ENCODE measurements around the gene HSD17B11. TPM values are rescaled to one million over a fixed set of nuclear protein-coding genes. Genes with fewer than 3 reads are reported as not detected.
"Not testable (repeated sequence)": the region's sequence is repeated elsewhere in the genome, so short reads cannot be mapped to it uniquely, and the experiment has no call there.

The HSD17B11 gene
- total RNA-seq, 1 donor from 2014 or later, result 12.9 TPM

DNA sequence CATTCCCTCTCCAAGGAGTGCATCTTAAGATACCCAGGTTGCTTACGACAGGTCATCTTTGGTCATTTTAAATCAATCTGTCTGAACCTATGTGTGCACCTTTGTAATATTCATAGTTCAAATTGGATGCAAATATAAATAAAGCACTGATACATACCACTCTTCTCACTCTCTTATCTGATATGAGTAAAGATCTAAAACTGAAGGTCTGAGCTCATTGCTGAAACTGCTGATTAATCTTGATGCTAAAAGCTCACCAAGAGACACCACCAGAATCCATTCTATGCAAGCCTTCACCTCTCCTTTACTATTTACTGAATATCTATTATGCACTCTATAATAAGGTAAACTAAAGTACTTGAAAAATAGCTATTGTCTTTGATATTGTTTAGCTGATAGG is 84.9 kb downstream of the HSD17B11 start:
- DNase-seq (ENCODE audit: low read depth), result no peak
- TF ChIP-seq, protein P1, sequence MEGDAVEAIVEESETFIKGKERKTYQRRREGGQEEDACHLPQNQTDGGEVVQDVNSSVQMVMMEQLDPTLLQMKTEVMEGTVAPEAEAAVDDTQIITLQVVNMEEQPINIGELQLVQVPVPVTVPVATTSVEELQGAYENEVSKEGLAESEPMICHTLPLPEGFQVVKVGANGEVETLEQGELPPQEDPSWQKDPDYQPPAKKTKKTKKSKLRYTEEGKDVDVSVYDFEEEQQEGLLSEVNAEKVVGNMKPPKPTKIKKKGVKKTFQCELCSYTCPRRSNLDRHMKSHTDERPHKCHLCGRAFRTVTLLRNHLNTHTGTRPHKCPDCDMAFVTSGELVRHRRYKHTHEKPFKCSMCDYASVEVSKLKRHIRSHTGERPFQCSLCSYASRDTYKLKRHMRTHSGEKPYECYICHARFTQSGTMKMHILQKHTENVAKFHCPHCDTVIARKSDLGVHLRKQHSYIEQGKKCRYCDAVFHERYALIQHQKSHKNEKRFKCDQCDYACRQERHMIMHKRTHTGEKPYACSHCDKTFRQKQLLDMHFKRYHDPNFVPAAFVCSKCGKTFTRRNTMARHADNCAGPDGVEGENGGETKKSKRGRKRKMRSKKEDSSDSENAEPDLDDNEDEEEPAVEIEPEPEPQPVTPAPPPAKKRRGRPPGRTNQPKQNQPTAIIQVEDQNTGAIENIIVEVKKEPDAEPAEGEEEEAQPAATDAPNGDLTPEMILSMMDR (IDR thresholded peaks at IDR 0.05; ENCODE audit: insufficient read depth, low read length, poor library complexity, severe bottlenecking), result no peak
- Histone ChIP-seq H3K4me3 (ENCODE audit: low read depth, low read length) (no peak overlapping the region), H3K27me3 (ENCODE audit: control insufficient read depth, insufficient read depth, low read length) (no peaks in the 10 kb centered on the region), H3K36me3 (ENCODE audit: control insufficient read depth, insufficient read depth, low read length) (no peaks in the 10 kb centered on the region)

DNA sequence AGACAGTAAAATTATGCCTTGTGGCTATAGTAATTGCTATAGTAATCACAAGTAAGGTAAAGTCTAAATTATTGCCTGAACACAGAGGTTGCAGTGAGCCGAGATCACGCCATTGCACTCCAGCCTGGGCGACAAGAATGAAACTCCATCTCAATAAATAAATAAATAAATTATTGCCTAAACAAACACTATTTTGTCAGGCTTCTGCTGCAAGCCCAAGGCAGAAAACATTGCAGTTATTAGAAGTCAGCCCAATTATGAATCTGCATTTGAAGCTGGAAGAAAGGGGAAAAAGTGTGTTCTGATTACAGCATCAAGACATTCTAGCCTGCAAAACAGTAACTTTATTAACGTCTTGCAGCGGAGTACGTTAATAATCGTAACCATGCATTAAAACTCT is 85.4 kb downstream of the HSD17B11 start:
- TF ChIP-seq, protein P1 (IDR thresholded peaks at IDR 0.05; ENCODE audit: insufficient read depth, low read length, poor library complexity, severe bottlenecking), result no peak
- no peaks in the 10 kb centered on the region for H3K36me3 ChIP-seq (ENCODE audit: control insufficient read depth, insufficient read depth, low read length)
- H3K4me3 ChIP-seq (ENCODE audit: low read depth, low read length), result no peak overlapping the region
- H3K27me3 ChIP-seq (ENCODE audit: control insufficient read depth, insufficient read depth, low read length), result no peaks in the 10 kb centered on the region
- no peak for DNase-seq (ENCODE audit: low read depth)

DNA sequence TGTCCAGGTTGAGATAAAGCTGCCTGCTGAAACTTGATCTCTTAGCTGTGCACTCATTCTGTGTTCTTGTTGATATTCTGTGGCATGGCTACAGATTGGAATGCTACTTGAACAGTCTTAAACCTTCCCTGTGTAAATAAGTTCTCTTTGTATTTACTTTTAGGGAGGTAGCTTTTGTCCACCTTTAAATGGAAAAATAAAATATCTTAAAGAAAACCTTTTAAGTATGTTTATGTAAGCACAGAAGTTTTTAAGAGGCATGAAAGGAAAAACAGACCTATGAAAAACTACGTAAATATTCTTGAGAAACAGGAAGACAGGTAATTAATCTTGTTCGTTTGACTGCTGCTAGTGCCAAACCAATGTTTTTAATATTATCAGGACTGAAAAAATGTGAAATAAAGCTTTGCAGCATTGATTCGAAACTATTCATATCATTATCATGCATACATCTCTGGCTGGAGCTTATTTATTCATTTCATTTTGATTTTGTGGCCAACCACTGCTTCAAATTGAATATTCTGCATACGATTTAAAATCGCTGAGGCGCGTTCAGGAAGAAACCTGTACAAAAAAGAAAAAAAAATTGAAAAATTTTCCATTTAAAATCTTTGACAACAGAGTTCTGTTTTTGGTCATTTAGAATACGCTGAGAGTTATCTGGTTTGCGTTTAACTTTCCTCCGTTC is 86.1 kb downstream of the HSD17B11 start:
- DNase-seq (ENCODE audit: low read depth), result no peak
- Histone ChIP-seq H3K27me3 (ENCODE audit: control insufficient read depth, insufficient read depth, low read length) (no peaks in the 10 kb centered on the region), H3K4me3 (ENCODE audit: low read depth, low read length) (no peak overlapping the region), H3K36me3 (ENCODE audit: control insufficient read depth, insufficient read depth, low read length) (no peaks in the 10 kb centered on the region)
- TF ChIP-seq, protein P1 (IDR thresholded peaks at IDR 0.05; ENCODE audit: insufficient read depth, low read length, poor library complexity, severe bottlenecking), result no peak

DNA sequence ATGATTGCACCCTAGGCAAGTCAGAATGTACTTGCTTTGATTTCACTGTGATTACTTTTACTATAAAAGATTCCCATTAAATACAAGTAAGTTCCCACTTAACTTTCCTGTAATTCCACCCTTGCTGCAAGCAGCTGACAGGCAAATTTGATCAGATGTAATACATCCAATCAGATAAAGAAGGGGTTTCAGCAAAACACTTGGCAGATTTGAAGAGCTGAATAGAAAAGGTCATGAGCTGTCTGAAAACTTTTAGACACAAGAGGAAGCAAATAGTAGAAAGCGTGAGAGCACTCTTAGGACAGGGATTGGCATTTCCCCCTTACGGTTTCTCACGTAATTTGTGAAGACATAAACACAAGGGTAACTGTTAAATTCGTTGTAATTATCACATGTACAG is 91.1 kb downstream of the HSD17B11 start:
- H3K27me3 ChIP-seq (ENCODE audit: control insufficient read depth, insufficient read depth, low read length), result no peaks in the 10 kb centered on the region
- no peak overlapping the region for H3K4me3 ChIP-seq (ENCODE audit: low read depth, low read length)
- TF ChIP-seq, protein P1 (IDR thresholded peaks at IDR 0.05; ENCODE audit: insufficient read depth, low read length, poor library complexity, severe bottlenecking), result no peak
- H3K36me3 ChIP-seq (ENCODE audit: control insufficient read depth, insufficient read depth, low read length), result no peaks in the 10 kb centered on the region
- DNase-seq (ENCODE audit: low read depth), result no peak

DNA sequence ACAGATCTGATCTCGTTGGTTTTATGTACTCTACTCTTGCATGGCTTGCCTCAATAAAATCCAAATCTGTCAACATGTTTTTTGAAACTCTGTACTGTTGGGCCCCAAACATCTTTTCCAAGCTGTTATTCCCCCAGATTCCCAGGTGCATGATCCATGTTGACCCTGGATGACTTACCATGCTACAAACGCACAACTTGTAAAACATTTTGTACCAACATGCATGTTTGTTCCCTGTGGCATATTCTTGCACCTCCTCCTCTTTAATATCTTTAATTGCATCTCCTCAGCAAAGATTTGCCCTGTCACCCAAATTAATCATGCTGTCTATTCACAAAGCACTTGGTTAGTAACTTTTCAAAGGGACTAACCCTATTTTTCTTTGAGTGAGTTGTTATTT is 92.6 kb downstream of the HSD17B11 start:
- TF ChIP-seq, protein P1 (IDR thresholded peaks at IDR 0.05; ENCODE audit: insufficient read depth, low read length, poor library complexity, severe bottlenecking), result no peak
- Histone ChIP-seq H3K27me3 (ENCODE audit: control insufficient read depth, insufficient read depth, low read length) (no peaks in the 10 kb centered on the region), H3K4me3 (ENCODE audit: low read depth, low read length) (no peak overlapping the region), H3K36me3 (ENCODE audit: control insufficient read depth, insufficient read depth, low read length) (no peaks in the 10 kb centered on the region)
- no peak for DNase-seq (ENCODE audit: low read depth)

DNA sequence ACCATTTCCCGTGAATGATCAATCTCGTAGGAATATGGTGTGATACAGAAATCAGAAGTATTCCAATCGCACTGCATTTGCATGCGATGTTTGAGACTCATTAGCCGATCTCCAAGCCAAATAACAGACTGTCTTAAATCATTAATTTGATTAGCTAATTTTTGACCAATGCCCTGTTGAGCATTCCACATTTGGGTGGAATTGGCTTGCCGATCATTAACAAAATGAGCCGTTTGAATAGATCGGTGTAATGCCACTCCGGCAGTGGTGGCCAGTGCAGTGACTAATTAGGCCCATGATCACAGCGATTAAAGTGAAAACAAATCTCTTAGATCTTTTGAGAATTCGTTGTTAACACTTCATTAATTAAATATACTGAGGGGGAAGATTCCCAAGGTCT is 96.1 kb downstream of the HSD17B11 start:
- not testable (repeated sequence) for H3K36me3 ChIP-seq (ENCODE audit: control insufficient read depth, insufficient read depth, low read length); H3K27me3 ChIP-seq (ENCODE audit: control insufficient read depth, insufficient read depth, low read length); H3K4me3 ChIP-seq (ENCODE audit: low read depth, low read length); DNase-seq (ENCODE audit: low read depth)

DNA sequence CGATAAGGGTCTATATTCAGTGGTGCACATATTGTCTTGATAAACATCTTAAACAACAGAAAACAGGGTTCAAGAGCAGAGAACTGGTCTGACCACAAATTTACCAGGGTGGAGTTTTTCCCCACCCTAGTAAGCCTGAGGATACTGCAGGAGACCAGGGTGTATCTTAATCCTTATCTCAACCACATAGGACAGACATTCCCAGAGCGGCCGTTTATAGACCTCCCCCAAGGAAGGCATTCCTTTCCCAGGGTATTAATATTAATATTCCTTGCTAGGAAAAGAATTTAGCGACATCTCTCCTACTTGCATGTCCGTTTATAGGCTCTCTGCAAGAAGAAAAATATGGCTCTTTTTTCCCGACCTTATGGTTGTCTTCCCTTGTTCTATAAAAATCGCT is 97.1 kb downstream of the HSD17B11 start:
- H3K4me3 ChIP-seq (ENCODE audit: low read depth, low read length); H3K27me3 ChIP-seq (ENCODE audit: control insufficient read depth, insufficient read depth, low read length); DNase-seq (ENCODE audit: low read depth); H3K36me3 ChIP-seq (ENCODE audit: control insufficient read depth, insufficient read depth, low read length): not testable (repeated sequence)
